ENCODE measurements around the gene PCDHB7.
A peak's percentile ranks its signal among the peaks of the same experiment; 100 is the strongest.
"Not testable (repeated sequence)": the region's sequence is repeated elsewhere in the genome, so short reads cannot be mapped to it uniquely, and the experiment has no call there.

The PCDHB7 gene

GRCh38 chr5:141182248-141182647 lies 9.8 kb downstream of the PCDHB7 start, which contains the start of gene PCDHB16:
Gene PCDHB16 (plus strand): TSS chr5:141182387. CDS start chr5:141182560, 173 bp downstream.
- peak; percentile 12 for DNase-seq

- not testable (repeated sequence) for DNase-seq
Measured at GRCh38 chr5:141184117-141184855, 11.8 kb downstream of the PCDHB7 start.

- DNase-seq, result peak; percentile 67
Measured at GRCh38 chr5:141186897-141187512, 14.6 kb downstream of the PCDHB7 start, which contains the start of gene PCDHB9. Gene PCDHB9 (plus strand): TSS chr5:141187161. CDS start chr5:141187319, 158 bp downstream.

- DNase-seq, result not testable (repeated sequence)
Measured at GRCh38 chr5:141188682-141189081, 16.2 kb downstream of the PCDHB7 start.

- DNase-seq, result not testable (repeated sequence)
Measured at GRCh38 chr5:141189131-141189530, 16.7 kb downstream of the PCDHB7 start.

GRCh38 chr5:141192110-141192725 lies 19.8 kb downstream of the PCDHB7 start, which contains the start of gene PCDHB10:
Gene PCDHB10 (plus strand): TSS chr5:141192353. CDS start chr5:141192553, 200 bp downstream.
- peak; percentile 68 for DNase-seq

GRCh38 chr5:141194332-141194731 lies 21.9 kb downstream of the PCDHB7 start:
- DNase-seq, result not testable (repeated sequence)

- no peak for DNase-seq
Measured at GRCh38 chr5:141196363-141196762, 23.9 kb downstream of the PCDHB7 start.

- DNase-seq, result peak; percentile 59
Measured at GRCh38 chr5:141199359-141200235, 27.2 kb downstream of the PCDHB7 start, which contains the start of gene PCDHB11. Gene PCDHB11 (plus strand): TSS chr5:141199627. CDS start chr5:141199775, 148 bp downstream.

- DNase-seq, result not testable (repeated sequence)
Measured at GRCh38 chr5:141201126-141201525, 28.7 kb downstream of the PCDHB7 start.

GRCh38 chr5:141201646-141202045 lies 29.2 kb downstream of the PCDHB7 start:
- not testable (repeated sequence) for DNase-seq

- peak; percentile 41 for DNase-seq
Measured at GRCh38 chr5:141208478-141208877, 36.0 kb downstream of the PCDHB7 start, which contains the start of gene PCDHB12. Gene PCDHB12 (plus strand): TSS chr5:141208719. CDS start chr5:141208908, 189 bp downstream.

GRCh38 chr5:141210281-141210680 lies 37.8 kb downstream of the PCDHB7 start:
- DNase-seq, result not testable (repeated sequence)

- not testable (repeated sequence) for DNase-seq
Measured at GRCh38 chr5:141210849-141211248, 38.4 kb downstream of the PCDHB7 start.

GRCh38 chr5:141213656-141214339 lies 41.4 kb downstream of the PCDHB7 start, which contains the start of gene PCDHB13:
Gene PCDHB13 (plus strand): TSS chr5:141213919. CDS start chr5:141214124, 205 bp downstream.
- peak; percentile 47 for DNase-seq

GRCh38 chr5:141214583-141214982 lies 42.1 kb downstream of the PCDHB7 start:
- not testable (repeated sequence) for DNase-seq

GRCh38 chr5:141215504-141215903 lies 43.1 kb downstream of the PCDHB7 start:
- DNase-seq, result not testable (repeated sequence)

GRCh38 chr5:141216035-141216434 lies 43.6 kb downstream of the PCDHB7 start:
- DNase-seq, result not testable (repeated sequence)

- DNase-seq, result peak; percentile 72
Measured at GRCh38 chr5:141223112-141223783, 50.8 kb downstream of the PCDHB7 start, which contains the start of gene PCDHB14. Gene PCDHB14 (plus strand): TSS chr5:141223343. CDS start chr5:141223506, 163 bp downstream.

- not testable (repeated sequence) for DNase-seq
Measured at GRCh38 chr5:141224844-141225243, 52.4 kb downstream of the PCDHB7 start.
